GM21576 (cell line): ENCODE measurements around the gene SMYD3.

ENCODE experiments used
- ATAC-seq: cut with Tn5 transposase; IDR thresholded peaks from one replicate; pipeline ENCODE4 v1.9.1; 2021; ENCODE audit warnings: mild to moderate bottlenecking, moderate library complexity; ENCODE audit not compliant: unreplicated experiment

SMYD3 gene

GRCh38 chr1:246417813-246418564 lies 89.1 kb downstream of the SMYD3 start:
- ATAC-seq = peak; percentile 52

- ATAC-seq = peak; percentile 19
Observed at GRCh38 chr1:246417152-246417812, 89.8 kb downstream of the SMYD3 start.

- ATAC-seq = no peak
Observed at GRCh38 chr1:246416261-246416660, 90.8 kb downstream of the SMYD3 start.

- ATAC-seq = no peak
Observed at GRCh38 chr1:246415028-246415427, 92.1 kb downstream of the SMYD3 start.

GRCh38 chr1:246413430-246413829 lies 93.6 kb downstream of the SMYD3 start:
- ATAC-seq = no peak

- ATAC-seq = no peak
Observed at GRCh38 chr1:246404078-246404477, 103.0 kb downstream of the SMYD3 start.

GRCh38 chr1:246398126-246398813 lies 108.8 kb downstream of the SMYD3 start:
- ATAC-seq = no peak

- ATAC-seq = no peak
Observed at GRCh38 chr1:246397046-246397445, 110.0 kb downstream of the SMYD3 start.

- no peak for ATAC-seq
Observed at GRCh38 chr1:246396322-246396721, 110.8 kb downstream of the SMYD3 start.

GRCh38 chr1:246394121-246394520 lies 113.0 kb downstream of the SMYD3 start:
- no peak for ATAC-seq

- ATAC-seq = no peak
Observed at GRCh38 chr1:246390855-246391254, 116.2 kb downstream of the SMYD3 start.

GRCh38 chr1:246384616-246385015 lies 122.5 kb downstream of the SMYD3 start:
- ATAC-seq = no peak

GRCh38 chr1:246383791-246384190 lies 123.3 kb downstream of the SMYD3 start:
- no peak for ATAC-seq

- ATAC-seq = no peak
Observed at GRCh38 chr1:246383239-246383589, 123.9 kb downstream of the SMYD3 start.

- ATAC-seq = no peak
Observed at GRCh38 chr1:246382589-246383238, 124.4 kb downstream of the SMYD3 start.

- ATAC-seq = no peak
Observed at GRCh38 chr1:246381452-246381851, 125.6 kb downstream of the SMYD3 start.

GRCh38 chr1:246377625-246378153 lies 129.4 kb downstream of the SMYD3 start:
- ATAC-seq = no peak

GRCh38 chr1:246373828-246374569 lies 133.1 kb downstream of the SMYD3 start:
- ATAC-seq = no peak

- ATAC-seq = no peak
Observed at GRCh38 chr1:246372559-246372958, 134.5 kb downstream of the SMYD3 start.

GRCh38 chr1:246367041-246367440 lies 140.0 kb downstream of the SMYD3 start:
- no peak for ATAC-seq

- ATAC-seq = no peak
Observed at GRCh38 chr1:246365708-246366107, 141.4 kb downstream of the SMYD3 start.
